OCI-LY1 (cell line): ENCODE measurements around the gene UGT1A9.

Experiments used
- H2AFZ ChIP-seq: fragments of 200-600 bp; sonication (generic), shearing (Covaris generic); 2 replicates; pipeline ENCODE4 v1.6.0; 2014; ENCODE audit warnings: antibody characterized with exemption, mild to moderate bottlenecking, low read length
- H3F3A ChIP-seq: fragments of 200-600 bp; sonication (generic), shearing (Covaris generic); 2 replicates; pipeline ENCODE4 v1.6.0; 2014; ENCODE audit warnings: mild to moderate bottlenecking, antibody characterized with exemption, low read length, moderate library complexity; ENCODE audit not compliant: insufficient read depth
- H3K27ac ChIP-seq: fragments of 200-600 bp; sonication (generic); 2 replicates; pipeline ENCODE4 v1.5.1; 2014; ENCODE audit warnings: low read length, mixed run types, mild to moderate bottlenecking, low read depth; ENCODE audit not compliant: poor library complexity, severe bottlenecking
- H3K27me3 ChIP-seq: fragments of 200-600 bp; sonication (generic); 2 replicates; pipeline ENCODE4 v1.6.0; 2014; ENCODE audit warnings: antibody characterized with exemption, mild to moderate bottlenecking, low read length, moderate library complexity; ENCODE audit not compliant: insufficient read depth
- H3K36me3 ChIP-seq: fragments of 200-600 bp; sonication (generic); 2 replicates; pipeline ENCODE4 v1.6.1; 2014; ENCODE audit warnings: mild to moderate bottlenecking, antibody characterized with exemption, low read length, moderate library complexity, mixed read lengths; ENCODE audit not compliant: insufficient read depth
- H3K4me1 ChIP-seq: fragments of 200-600 bp; sonication (generic); 2 replicates; pipeline ENCODE4 v1.5.1; 2014; ENCODE audit warnings: mild to moderate bottlenecking, low read length, moderate library complexity; ENCODE audit not compliant: insufficient read depth, severe bottlenecking
- H3K4me2 ChIP-seq: fragments of 200-600 bp; sonication (generic), shearing (Covaris generic); 2 replicates; pipeline ENCODE4 v1.6.1; 2014; ENCODE audit warnings: low read length
- H3K4me3 ChIP-seq: fragments of 200-600 bp; sonication (generic); 2 replicates; pipeline ENCODE4 v1.5.1; 2014; ENCODE audit warnings: low read length, low read depth, mild to moderate bottlenecking, mixed read lengths; ENCODE audit not compliant: poor library complexity, severe bottlenecking
- H3K79me2 ChIP-seq: fragments of 200-600 bp; shearing (Covaris generic); 2 replicates; pipeline ENCODE4 v1.6.1; 2016; ENCODE audit warnings: mixed run types, low read length, mixed read lengths; ENCODE audit not compliant: insufficient read depth
- H3K9ac ChIP-seq: fragments of 200-600 bp; sonication (generic), shearing (Covaris generic); 2 replicates; pipeline ENCODE4 v1.6.1; 2014; ENCODE audit warnings: mild to moderate bottlenecking, low read length, mixed read lengths
- H3K9me2 ChIP-seq: fragments of 200-600 bp; sonication (generic), shearing (Covaris generic); 2 replicates; pipeline ENCODE4 v1.6.1; 2014; ENCODE audit warnings: low read depth, mild to moderate bottlenecking, low read length, mixed read lengths
- H3K9me3 ChIP-seq: fragments of 200-600 bp; shearing (Covaris generic); 2 replicates; pipeline ENCODE4 v1.6.1; 2014; ENCODE audit warnings: low read length, mixed read lengths
- H4K20me1 ChIP-seq: fragments of 200-600 bp; sonication (generic), shearing (Covaris generic); 2 replicates; pipeline ENCODE4 v1.6.0; 2016; ENCODE audit warnings: mild to moderate bottlenecking, low read length; ENCODE audit not compliant: insufficient read depth
- EZH2 ChIP-seq: fragments of 200-600 bp; sonication (generic), shearing (Covaris generic); IDR thresholded peaks from 2 replicates; pipeline ENCODE4 v1.8.0; 2017; ENCODE audit warnings: borderline replicate concordance, mixed run types, mild to moderate bottlenecking, antibody characterized with exemption, low read length, moderate library complexity, mixed read lengths
- TF ChIP-seq, protein P1 (sequence below): fragments of 200-600 bp; sonication (generic), shearing (Covaris generic); IDR thresholded peaks from 2 replicates; pipeline ENCODE4 v1.5.1; 2017; ENCODE audit warnings: mild to moderate bottlenecking, antibody characterized with exemption, low read length, moderate library complexity, mixed read lengths

UGT1A9 gene

DNA sequence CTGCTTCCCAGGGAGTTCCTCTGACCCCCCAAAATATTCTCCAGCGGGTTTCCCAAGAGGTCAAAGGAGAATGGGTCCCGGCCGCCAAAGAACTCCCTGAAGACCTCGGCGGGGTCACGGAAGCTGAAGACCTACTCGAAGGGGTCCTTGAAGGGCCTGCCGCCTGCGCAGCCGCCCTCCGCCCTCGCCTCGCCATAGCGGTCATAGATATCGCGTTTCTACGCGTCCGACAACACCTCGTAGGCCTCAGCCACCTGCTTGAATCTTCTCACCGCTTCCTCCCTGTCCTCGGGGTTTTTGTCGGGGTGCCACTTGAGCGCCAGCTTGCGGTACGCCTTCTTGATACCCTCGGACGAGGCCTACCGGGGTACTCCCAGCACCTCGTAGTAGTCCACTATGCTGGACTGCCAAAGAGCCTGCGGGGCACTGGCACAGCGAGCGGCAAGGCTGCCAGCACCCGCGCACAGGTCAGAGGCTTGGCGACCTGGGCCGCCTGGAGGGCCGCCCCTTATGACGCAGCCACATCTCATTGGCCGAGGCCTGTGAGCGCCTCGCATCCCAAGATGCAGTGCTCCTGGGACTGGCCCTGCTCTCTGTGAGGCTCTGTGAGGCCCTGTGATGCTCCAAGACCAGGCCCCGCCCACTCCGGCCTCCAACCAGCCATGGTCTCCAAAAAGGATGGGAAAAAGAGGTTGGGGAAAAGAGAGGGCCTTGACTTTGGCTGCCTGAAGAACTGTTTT lies 83.3 kb downstream of the UGT1A9 start:
- no peaks in the 10 kb centered on the region for H3K4me1 ChIP-seq
- no peak overlapping the region for H3K27ac ChIP-seq
- TF ChIP-seq EZH2 = no peak
- TF ChIP-seq, protein P1, sequence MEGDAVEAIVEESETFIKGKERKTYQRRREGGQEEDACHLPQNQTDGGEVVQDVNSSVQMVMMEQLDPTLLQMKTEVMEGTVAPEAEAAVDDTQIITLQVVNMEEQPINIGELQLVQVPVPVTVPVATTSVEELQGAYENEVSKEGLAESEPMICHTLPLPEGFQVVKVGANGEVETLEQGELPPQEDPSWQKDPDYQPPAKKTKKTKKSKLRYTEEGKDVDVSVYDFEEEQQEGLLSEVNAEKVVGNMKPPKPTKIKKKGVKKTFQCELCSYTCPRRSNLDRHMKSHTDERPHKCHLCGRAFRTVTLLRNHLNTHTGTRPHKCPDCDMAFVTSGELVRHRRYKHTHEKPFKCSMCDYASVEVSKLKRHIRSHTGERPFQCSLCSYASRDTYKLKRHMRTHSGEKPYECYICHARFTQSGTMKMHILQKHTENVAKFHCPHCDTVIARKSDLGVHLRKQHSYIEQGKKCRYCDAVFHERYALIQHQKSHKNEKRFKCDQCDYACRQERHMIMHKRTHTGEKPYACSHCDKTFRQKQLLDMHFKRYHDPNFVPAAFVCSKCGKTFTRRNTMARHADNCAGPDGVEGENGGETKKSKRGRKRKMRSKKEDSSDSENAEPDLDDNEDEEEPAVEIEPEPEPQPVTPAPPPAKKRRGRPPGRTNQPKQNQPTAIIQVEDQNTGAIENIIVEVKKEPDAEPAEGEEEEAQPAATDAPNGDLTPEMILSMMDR = no peak
- H3K36me3 ChIP-seq = no peaks in the 10 kb centered on the region
- H3K4me3 ChIP-seq = no peak overlapping the region
- no peak overlapping the region for H3K4me2 ChIP-seq
- no peaks in the 10 kb centered on the region for H3K9me3 ChIP-seq
- no peak overlapping the region for H2AFZ ChIP-seq
- no peaks in the 10 kb centered on the region for H3K9me2 ChIP-seq
- no peak overlapping the region for H3K9ac ChIP-seq
- no peaks in the 10 kb centered on the region for H3F3A ChIP-seq
- H3K79me2 ChIP-seq = no peaks in the 10 kb centered on the region
- H4K20me1 ChIP-seq = no peaks in the 10 kb centered on the region
- no peaks in the 10 kb centered on the region for H3K27me3 ChIP-seq

DNA sequence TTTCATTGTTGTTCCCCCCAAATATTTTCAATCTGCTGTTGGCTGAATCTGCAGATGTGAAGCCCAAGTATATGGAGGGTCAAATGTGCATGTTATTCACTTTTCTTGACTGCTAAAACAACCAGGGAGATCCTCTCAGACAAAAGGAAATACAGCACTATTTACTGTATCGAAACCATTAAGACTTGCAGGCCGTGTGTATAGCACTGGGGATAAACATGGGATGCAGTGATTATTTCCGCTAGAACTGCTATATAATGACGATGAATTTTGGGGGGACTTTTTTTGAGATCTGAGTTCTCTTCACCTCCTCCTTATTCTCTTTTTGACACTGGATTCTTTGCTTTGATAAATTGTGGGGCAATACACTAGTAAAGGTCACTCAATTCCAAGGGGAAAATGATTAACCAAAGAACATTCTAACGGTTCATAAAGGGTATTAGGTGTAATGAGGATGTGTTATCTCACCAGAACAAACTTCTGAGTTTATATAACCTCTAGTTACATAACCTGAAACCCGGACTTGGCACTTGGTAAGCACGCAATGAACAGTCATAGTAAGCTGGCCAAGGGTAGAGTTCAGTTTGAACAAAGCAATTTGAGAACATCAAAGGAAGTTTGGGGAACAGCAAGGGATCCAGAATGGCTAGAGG lies 84.9 kb downstream of the UGT1A9 start:
- H3K27me3 ChIP-seq = no peaks in the 10 kb centered on the region
- no peaks in the 10 kb centered on the region for H3K79me2 ChIP-seq
- no peaks in the 10 kb centered on the region for H4K20me1 ChIP-seq
- H3K9me3 ChIP-seq = no peaks in the 10 kb centered on the region
- no peak overlapping the region for H2AFZ ChIP-seq
- no peak overlapping the region for H3K27ac ChIP-seq
- no peak overlapping the region for H3K9ac ChIP-seq
- H3K4me3 ChIP-seq = no peak overlapping the region
- H3K4me1 ChIP-seq = no peaks in the 10 kb centered on the region
- H3K4me2 ChIP-seq = no peak overlapping the region
- H3F3A ChIP-seq = no peaks in the 10 kb centered on the region
- no peaks in the 10 kb centered on the region for H3K9me2 ChIP-seq
- TF ChIP-seq, protein P1 = no peak
- no peak for TF ChIP-seq EZH2
- H3K36me3 ChIP-seq = no peaks in the 10 kb centered on the region

DNA sequence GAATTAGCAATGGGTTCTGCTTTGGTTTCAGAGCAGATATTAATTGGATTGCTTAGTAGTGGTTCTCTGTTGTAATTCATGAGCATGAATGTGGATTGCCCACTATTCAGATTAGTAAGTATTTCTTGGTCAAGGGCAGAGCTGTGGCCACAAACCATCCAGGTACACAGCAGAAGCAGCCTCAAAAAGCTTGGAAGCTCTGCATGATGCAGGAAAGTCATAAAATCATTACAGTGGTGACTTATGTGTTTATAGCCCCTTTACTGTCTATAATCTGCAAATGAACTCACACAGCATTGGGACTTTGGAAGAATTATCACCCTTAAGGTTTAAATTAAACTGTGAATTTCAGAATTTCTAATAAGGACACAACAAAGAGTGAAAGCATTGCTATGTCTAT lies 86.4 kb downstream of the UGT1A9 start:
- no peaks in the 10 kb centered on the region for H3K9me3 ChIP-seq
- H4K20me1 ChIP-seq = no peaks in the 10 kb centered on the region
- no peaks in the 10 kb centered on the region for H3K79me2 ChIP-seq
- H3K36me3 ChIP-seq = no peaks in the 10 kb centered on the region
- TF ChIP-seq EZH2 = no peak
- TF ChIP-seq, protein P1 = no peak
- no peaks in the 10 kb centered on the region for H3K27me3 ChIP-seq
- H3K9ac ChIP-seq = no peak overlapping the region
- no peak overlapping the region for H2AFZ ChIP-seq
- no peak overlapping the region for H3K4me3 ChIP-seq
- no peak overlapping the region for H3K27ac ChIP-seq
- H3K9me2 ChIP-seq = no peaks in the 10 kb centered on the region
- no peaks in the 10 kb centered on the region for H3K4me1 ChIP-seq
- no peaks in the 10 kb centered on the region for H3F3A ChIP-seq
- no peak overlapping the region for H3K4me2 ChIP-seq
